Nephron progenitor cell (in vitro differentiated cells): ENCODE measurements around the gene ZDHHC14.

Experiments
- DNase-seq: peaks from one replicate; pipeline ENCODE4 v3.0.0; 2021
- H3K27ac Mint-ChIP-seq: 2 replicates; pipeline ENCODE4 v1.8.0; 2021; ENCODE audit warnings: mild to moderate bottlenecking, moderate library complexity, mixed read lengths
- H3K27me3 Mint-ChIP-seq: 2 replicates; pipeline ENCODE4 v1.8.0; 2021; ENCODE audit warnings: mild to moderate bottlenecking, low read depth, mixed read lengths; ENCODE audit not compliant: poor library complexity
- H3K36me3 Mint-ChIP-seq: 2 replicates; pipeline ENCODE4 v1.8.0; 2021; ENCODE audit warnings: low read depth, mixed read lengths
- H3K4me1 Mint-ChIP-seq: 2 replicates; pipeline ENCODE4 v1.8.0; 2021; ENCODE audit warnings: mixed read lengths
- H3K4me3 Mint-ChIP-seq: 2 replicates; pipeline ENCODE4 v1.8.0; 2021; ENCODE audit warnings: mild to moderate bottlenecking, moderate library complexity, mixed read lengths
- H3K9me3 Mint-ChIP-seq: 2 replicates; pipeline ENCODE4 v1.8.0; 2021; ENCODE audit warnings: mild to moderate bottlenecking, moderate library complexity, mixed read lengths
- TF ChIP-seq, protein P1 (sequence below): fragments of 200-600 bp; sonication (generic); IDR thresholded peaks from 2 replicates; pipeline ENCODE4 v1.5.0; 2021; ENCODE audit warnings: antibody characterized with exemption

Gene ZDHHC14

GRCh38 chr6:157436219-157436943 lies 55.4 kb downstream of the ZDHHC14 start:
- Mint-ChIP-seq H3K27me3 (no peaks in the 10 kb centered on the region), H3K9me3 (no peaks in the 10 kb centered on the region), H3K4me3 (no peak overlapping the region), H3K4me1 (peaks cover 26% of the 10 kb centered on the region), H3K36me3 (no peaks in the 10 kb centered on the region), H3K27ac (no peak overlapping the region)
- DNase-seq: no peak
- TF ChIP-seq, protein P1, sequence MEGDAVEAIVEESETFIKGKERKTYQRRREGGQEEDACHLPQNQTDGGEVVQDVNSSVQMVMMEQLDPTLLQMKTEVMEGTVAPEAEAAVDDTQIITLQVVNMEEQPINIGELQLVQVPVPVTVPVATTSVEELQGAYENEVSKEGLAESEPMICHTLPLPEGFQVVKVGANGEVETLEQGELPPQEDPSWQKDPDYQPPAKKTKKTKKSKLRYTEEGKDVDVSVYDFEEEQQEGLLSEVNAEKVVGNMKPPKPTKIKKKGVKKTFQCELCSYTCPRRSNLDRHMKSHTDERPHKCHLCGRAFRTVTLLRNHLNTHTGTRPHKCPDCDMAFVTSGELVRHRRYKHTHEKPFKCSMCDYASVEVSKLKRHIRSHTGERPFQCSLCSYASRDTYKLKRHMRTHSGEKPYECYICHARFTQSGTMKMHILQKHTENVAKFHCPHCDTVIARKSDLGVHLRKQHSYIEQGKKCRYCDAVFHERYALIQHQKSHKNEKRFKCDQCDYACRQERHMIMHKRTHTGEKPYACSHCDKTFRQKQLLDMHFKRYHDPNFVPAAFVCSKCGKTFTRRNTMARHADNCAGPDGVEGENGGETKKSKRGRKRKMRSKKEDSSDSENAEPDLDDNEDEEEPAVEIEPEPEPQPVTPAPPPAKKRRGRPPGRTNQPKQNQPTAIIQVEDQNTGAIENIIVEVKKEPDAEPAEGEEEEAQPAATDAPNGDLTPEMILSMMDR: no peak

DNA sequence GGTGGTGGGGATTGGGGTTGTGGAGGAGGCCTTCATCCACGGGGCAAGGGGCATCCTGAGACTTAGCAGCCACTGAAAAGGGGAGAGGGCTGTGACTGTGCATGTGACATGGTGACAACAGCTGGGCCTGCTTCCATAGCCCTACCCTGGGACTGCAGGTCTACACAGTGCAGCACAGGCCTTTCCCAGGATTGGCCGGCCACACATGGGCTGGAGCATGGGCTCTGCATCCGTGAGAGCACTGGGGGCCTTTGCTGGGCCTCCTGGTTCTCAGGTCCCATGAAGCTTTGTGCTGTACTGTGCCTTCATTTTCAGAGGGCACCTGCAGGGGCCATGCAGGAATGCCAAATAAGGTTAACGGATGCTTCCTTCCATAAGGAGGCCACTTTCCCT lies 56.0 kb downstream of the ZDHHC14 start:
- no peak for DNase-seq
- Mint-ChIP-seq H3K36me3 (no peaks in the 10 kb centered on the region), H3K27ac (no peak overlapping the region)

GRCh38 chr6:157438611-157439111 lies 57.7 kb downstream of the ZDHHC14 start:
- peaks cover 19% of the 10 kb centered on the region for H3K4me1 Mint-ChIP-seq
- no peak overlapping the region for H3K4me3 Mint-ChIP-seq
- peaks cover 3% of the 10 kb centered on the region for H3K27me3 Mint-ChIP-seq
- H3K9me3 Mint-ChIP-seq: no peaks in the 10 kb centered on the region
- no peak for DNase-seq
- no peak overlapping the region for H3K27ac Mint-ChIP-seq
- TF ChIP-seq, protein P1: no peak
- H3K36me3 Mint-ChIP-seq: no peaks in the 10 kb centered on the region

More for the DNA sequence above, 56.0 kb downstream of the ZDHHC14 start:
- no peaks in the 10 kb centered on the region for H3K27me3 Mint-ChIP-seq
- no peak overlapping the region for H3K4me3 Mint-ChIP-seq
- no peaks in the 10 kb centered on the region for H3K9me3 Mint-ChIP-seq
- TF ChIP-seq, protein P1: no peak
- peaks cover 26% of the 10 kb centered on the region for H3K4me1 Mint-ChIP-seq

DNA sequence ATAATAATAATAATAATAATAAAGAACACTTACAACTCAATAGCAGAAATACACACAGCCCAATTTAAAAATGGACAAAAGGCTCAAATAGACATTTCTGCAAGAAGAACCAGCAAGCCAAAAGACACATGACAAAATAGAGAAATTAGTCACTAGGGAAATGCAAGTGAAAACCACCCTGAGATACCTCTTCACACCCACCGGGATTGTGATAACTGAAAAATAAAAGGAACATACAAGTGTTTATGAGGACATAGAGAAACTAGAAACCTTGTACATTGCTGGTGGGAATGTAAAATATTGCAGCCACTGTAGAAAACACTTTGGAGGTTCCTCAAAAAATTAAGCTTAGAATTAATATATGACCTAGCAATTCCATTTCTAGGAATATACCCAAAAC lies 59.2 kb downstream of the ZDHHC14 start:
- Mint-ChIP-seq H3K4me1 (peaks cover 11% of the 10 kb centered on the region), H3K27ac (no peak overlapping the region), H3K27me3 (peaks cover 3% of the 10 kb centered on the region), H3K9me3 (no peaks in the 10 kb centered on the region), H3K4me3 (no peak overlapping the region), H3K36me3 (no peaks in the 10 kb centered on the region)
- no peak for DNase-seq
- TF ChIP-seq, protein P1: no peak

- DNase-seq: no peak
- no peak overlapping the region for H3K27ac Mint-ChIP-seq
- H3K27me3 Mint-ChIP-seq: peaks cover 3% of the 10 kb centered on the region
- no peak overlapping the region for H3K4me3 Mint-ChIP-seq
- no peaks in the 10 kb centered on the region for H3K9me3 Mint-ChIP-seq
- no peaks in the 10 kb centered on the region for H3K4me1 Mint-ChIP-seq
- TF ChIP-seq, protein P1: no peak
- H3K36me3 Mint-ChIP-seq: no peaks in the 10 kb centered on the region
Measured at GRCh38 chr6:157442291-157442690, 61.3 kb downstream of the ZDHHC14 start.
